Thyroid gland (tissue), 4 donors: ENCODE data around the gene C1orf50. TPM values are rescaled to one million over a fixed set of nuclear protein-coding genes. Genes with fewer than 3 reads are reported as not detected.

Experiments
- DNase-seq, 2 donors: peaks; one replicate each; pipeline ENCODE4 v3.0.0-alpha.2; 2019
- H3K27ac ChIP-seq, 3 donors: fragments of 200-600 bp; sonication (generic); 1 replicate in 2 of 3; 2 replicates in 1 of 3; pipeline ENCODE4 v1.5.1; 2016 to 2019; ENCODE audit warnings: mild to moderate bottlenecking in 1 of 3, moderate library complexity in 1 of 3
- H3K27me3 ChIP-seq: fragments of 200-600 bp; sonication (generic); one replicate; pipeline ENCODE4 v1.5.1; 2019
- H3K36me3 ChIP-seq, 2 donors: fragments of 200-600 bp; sonication (generic); one replicate each; pipeline ENCODE4 v1.5.1; 2016 to 2019
- H3K4me1 ChIP-seq, 2 donors: fragments of 200-600 bp; sonication (generic); one replicate each; pipeline ENCODE4 v1.5.1; 2017 to 2019
- H3K4me3 ChIP-seq, 3 donors: fragments of 200-600 bp; sonication (generic); replicated peaks in 1 of 3; 1 replicate in 2 of 3; 2 replicates in 1 of 3; pipeline ENCODE4 v1.5.1; 2016; ENCODE audit warnings: mild to moderate bottlenecking in 1 of 3
- H3K9me3 ChIP-seq: fragments of 200-600 bp; sonication (generic); one replicate; pipeline ENCODE4 v1.5.1; 2017
- POLR2A ChIP-seq, 2 donors: fragments of 450-650 bp; IDR thresholded peaks; one replicate each; pipeline ENCODE4 v1.6.1; 2017; ENCODE audit warnings: antibody characterized with exemption in 2 of 2, mild to moderate bottlenecking in 2 of 2, moderate library complexity in 1 of 2
- WGBS, 2 donors: methylation state at CpG; one replicate each; pipeline ENCODE4 v1.1.5; 2017; 5-methylcytosine and 5-hydroxymethylcytosine counted together
- intact Hi-C: fragments of 100-400 bp; cut with DNase I; formaldehyde crosslinking; loops from one replicate; pipeline ENCODE4 v1.15.1; 2023
- total RNA-seq, 4 donors: library from RNA; depleted of rRNA; stranded (reverse); fragments of >200 nt; gene quantifications; one replicate each; pipeline ENCODE4 v1.2.3, GENCODE V29; 2016
- TF ChIP-seq, protein P1 (sequence below), 6 experiments: fragments of 200-600 bp in 3 of 6; fragments of 450-650 bp in 3 of 6; sonication (generic) in 3 of 6; IDR thresholded peaks; one replicate each; pipeline ENCODE4 v1.5.1; 2016 to 2019; ENCODE audit warnings: antibody characterized with exemption in 6 of 6, mild to moderate bottlenecking in 2 of 6, inconsistent platforms in 1 of 6, moderate library complexity in 1 of 6

C1orf50 gene
- total RNA-seq, 4 donors from 2014 or later: 4.2 to 7.2 (median 4.7) TPM

DNA sequence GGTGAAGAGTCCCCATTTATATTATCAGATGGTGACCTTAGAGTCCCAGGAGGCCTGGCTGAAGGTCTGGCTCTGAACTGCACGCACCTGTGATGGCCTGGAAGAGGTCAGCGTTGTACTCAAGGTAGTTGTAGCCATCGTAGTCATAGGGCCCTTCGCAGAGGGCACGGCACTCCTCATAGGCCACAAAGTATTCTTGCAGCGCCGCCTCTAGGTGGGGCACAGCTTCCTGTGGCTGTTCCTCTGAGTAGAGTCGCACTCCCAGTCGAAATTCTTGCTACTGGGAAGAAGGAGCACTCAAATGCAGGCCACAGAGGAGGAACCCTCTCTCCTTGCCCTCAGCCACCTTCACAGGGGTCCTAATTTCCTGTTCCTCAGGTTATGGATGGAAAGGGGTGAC, 7.9 kb upstream of the C1orf50 start:
- Histone ChIP-seq H3K4me1 (no peaks in the 10 kb centered on the region), H3K9me3 (no peaks in the 10 kb centered on the region), H3K27me3 (no peaks in the 10 kb centered on the region), H3K4me3 (no peak overlapping the region), H3K27ac (no peak overlapping the region), H3K36me3 (peaks cover 31 to 34% of the 10 kb centered on the region in 2 donors)
- TF ChIP-seq, protein P1, sequence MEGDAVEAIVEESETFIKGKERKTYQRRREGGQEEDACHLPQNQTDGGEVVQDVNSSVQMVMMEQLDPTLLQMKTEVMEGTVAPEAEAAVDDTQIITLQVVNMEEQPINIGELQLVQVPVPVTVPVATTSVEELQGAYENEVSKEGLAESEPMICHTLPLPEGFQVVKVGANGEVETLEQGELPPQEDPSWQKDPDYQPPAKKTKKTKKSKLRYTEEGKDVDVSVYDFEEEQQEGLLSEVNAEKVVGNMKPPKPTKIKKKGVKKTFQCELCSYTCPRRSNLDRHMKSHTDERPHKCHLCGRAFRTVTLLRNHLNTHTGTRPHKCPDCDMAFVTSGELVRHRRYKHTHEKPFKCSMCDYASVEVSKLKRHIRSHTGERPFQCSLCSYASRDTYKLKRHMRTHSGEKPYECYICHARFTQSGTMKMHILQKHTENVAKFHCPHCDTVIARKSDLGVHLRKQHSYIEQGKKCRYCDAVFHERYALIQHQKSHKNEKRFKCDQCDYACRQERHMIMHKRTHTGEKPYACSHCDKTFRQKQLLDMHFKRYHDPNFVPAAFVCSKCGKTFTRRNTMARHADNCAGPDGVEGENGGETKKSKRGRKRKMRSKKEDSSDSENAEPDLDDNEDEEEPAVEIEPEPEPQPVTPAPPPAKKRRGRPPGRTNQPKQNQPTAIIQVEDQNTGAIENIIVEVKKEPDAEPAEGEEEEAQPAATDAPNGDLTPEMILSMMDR (IDR thresholded peaks at IDR 0.05): no peak
- no peak for TF ChIP-seq POLR2A (IDR thresholded peaks at IDR 0.05)
- WGBS, 2 donors: 77 to 81% methylated on average over 9 of the region's 9 CpGs
- no peak for DNase-seq
- intact Hi-C loops: loop anchor here (5.0 kb wide), 1 partner anchor 182 kb away; no protein-coding TSS in a partner anchor

DNA sequence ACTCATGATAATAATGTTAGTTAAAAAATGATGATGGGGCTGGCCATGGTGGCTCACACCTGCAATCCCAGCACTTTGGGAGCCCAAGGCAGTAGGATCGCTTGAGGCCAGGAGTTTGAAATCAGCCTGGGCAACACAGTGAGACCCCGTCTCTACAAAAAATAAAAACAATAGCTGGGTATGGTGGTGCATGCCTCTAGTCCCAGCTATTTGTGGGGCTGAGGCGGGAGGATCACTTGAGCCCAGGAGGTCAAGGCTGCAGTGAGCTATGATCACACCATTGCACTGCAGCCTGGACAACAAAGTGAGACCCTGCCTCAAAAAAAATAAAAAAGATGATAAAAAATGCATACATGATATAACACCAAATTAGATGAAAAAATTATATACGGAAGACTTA, 5.5 kb upstream of the C1orf50 start:
- no peak overlapping the region for H3K27ac ChIP-seq
- no peak overlapping the region for H3K4me3 ChIP-seq
- DNase-seq: no peak
- H3K9me3 ChIP-seq: no peaks in the 10 kb centered on the region
- 95 to 97% methylated on average over 4 of the region's 4 CpGs for WGBS, 2 donors
- intact Hi-C loops: no loop called here
- TF ChIP-seq, protein P1 (IDR thresholded peaks at IDR 0.05): no peak
- TF ChIP-seq POLR2A (IDR thresholded peaks at IDR 0.05): no peak
- no peaks in the 10 kb centered on the region for H3K27me3 ChIP-seq
- H3K4me1 ChIP-seq: peaks cover 10 to 11% of the 10 kb centered on the region in 2 donors
- peaks cover 10 to 15% of the 10 kb centered on the region in 2 donors for H3K36me3 ChIP-seq

- Histone ChIP-seq H3K27ac (no peak overlapping the region), H3K4me3 (no peak overlapping the region), H3K4me1 (peaks cover 10 to 11% of the 10 kb centered on the region in 2 donors), H3K9me3 (no peaks in the 10 kb centered on the region), H3K27me3 (no peaks in the 10 kb centered on the region), H3K36me3 (peaks cover 10 to 15% of the 10 kb centered on the region in 2 donors)
- intact Hi-C loops: no loop called here
- TF ChIP-seq POLR2A (IDR thresholded peaks at IDR 0.05): no peak
- TF ChIP-seq, protein P1 (IDR thresholded peaks at IDR 0.05): no peak
- no peak for DNase-seq
- 61 to 75% methylated on average over 5 of the region's 5 CpGs for WGBS, 2 donors
Observed at GRCh38 chr1:42762269-42762668, 4.8 kb upstream of the C1orf50 start.

DNA sequence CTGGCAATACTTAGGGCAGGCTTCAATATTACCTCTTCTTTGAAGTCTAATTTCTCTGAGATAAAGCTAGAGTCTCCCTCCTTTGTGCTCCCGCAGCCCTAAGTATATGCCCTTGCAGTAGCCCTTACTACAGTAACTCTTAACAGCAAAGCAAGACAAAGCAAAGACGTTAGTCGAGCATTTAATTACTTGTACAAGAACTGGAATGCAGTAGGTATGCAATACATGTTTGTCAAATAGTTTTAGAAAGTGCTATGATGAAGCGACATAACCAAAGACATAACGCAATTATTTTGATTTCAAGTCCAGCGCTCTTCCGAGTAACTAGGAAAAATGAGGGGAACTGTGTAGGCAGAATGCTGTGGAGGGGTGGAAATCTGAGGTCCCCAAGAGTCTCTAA, 1.8 kb upstream of the C1orf50 start:
- intact Hi-C loops: loop anchor here (5.0 kb wide), 1 partner anchor 52 kb away; the partner anchor contains the start of genes ERMAP and SVBP
- Histone ChIP-seq H3K4me3 (no peak overlapping the region), H3K9me3 (no peaks in the 10 kb centered on the region), H3K27me3 (no peaks in the 10 kb centered on the region), H3K4me1 (peaks cover 10 to 23% of the 10 kb centered on the region in 2 donors), H3K36me3 (peaks cover 0 to 4% of the 10 kb centered on the region in 2 donors), H3K27ac (no peak overlapping the region)
- 23 to 29% methylated on average over 7 of the region's 7 CpGs for WGBS, 2 donors
- no peak for TF ChIP-seq POLR2A (IDR thresholded peaks at IDR 0.05)
- TF ChIP-seq, protein P1 (IDR thresholded peaks at IDR 0.05): no peak
- DNase-seq: no peak

DNA sequence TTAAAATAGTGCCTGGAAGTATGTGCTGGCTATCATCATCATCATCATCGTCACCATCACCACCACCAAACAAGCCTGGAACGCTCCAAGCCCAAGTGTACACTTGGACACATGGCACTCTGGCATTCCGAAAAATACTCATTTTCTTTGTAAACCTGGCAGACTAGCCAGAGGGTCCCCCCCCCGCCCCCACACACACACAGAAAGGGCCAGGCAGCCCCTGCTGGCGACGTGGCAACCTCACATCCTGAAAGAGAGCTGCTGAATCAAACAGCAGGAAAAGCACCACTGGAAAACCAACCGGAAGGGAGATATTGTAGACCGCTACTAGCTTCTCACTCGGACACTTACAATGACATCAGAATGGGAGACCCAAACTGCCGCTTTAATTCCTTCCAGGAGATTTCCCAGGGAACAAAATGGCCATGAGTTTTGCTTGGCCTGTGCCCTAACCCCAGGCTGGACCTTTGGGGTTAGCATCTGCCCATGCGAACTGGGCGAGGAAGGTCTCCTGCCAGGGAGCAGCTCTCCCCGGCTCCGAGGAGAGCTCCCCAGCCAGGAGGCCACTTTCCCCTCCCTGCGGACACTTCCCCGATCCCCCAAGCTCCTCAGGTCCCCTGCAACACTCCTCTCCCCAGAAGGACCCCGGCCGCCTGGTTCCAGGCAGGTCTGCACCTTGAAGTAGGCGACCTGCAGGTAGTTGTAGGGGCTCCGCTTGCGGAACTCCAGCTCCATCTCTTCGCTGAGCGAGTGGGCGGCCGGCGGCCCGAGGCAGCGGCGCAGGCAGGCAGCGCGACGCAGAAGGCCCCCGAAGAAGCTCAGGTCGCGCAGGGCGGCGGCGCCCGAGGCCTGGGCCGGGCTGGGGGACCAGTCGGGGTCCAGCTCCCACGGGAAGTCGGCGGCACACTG, 963 bp upstream of the C1orf50 start:
- DNase-seq: peak; percentile 39 to 44
- Histone ChIP-seq H3K36me3 (peaks cover 0 to 4% of the 10 kb centered on the region in 2 donors), H3K27ac (peak overlapping the region; percentile 62 to 79 (median 69)), H3K9me3 (no peaks in the 10 kb centered on the region), H3K4me3 (peak overlapping the region; percentile 93 to 97 (median 97)), H3K4me1 (peaks cover 10 to 23% of the 10 kb centered on the region in 2 donors), H3K27me3 (no peaks in the 10 kb centered on the region)
- WGBS, 2 donors: 2% methylated on average over 18 to 19 of the region's 44 CpGs
- intact Hi-C loops: loop anchor here (5.0 kb wide), 1 partner anchor 51 kb away; the partner anchor contains the start of genes ERMAP and SVBP
- TF ChIP-seq, protein P1 (IDR thresholded peaks at IDR 0.05): peak in 4 of 6 experiments; percentile 28 to 44 (median 41)
- no peak for TF ChIP-seq POLR2A (IDR thresholded peaks at IDR 0.05)
